ENCODE results near the gene DOCK1.

DOCK1 gene

DNA sequence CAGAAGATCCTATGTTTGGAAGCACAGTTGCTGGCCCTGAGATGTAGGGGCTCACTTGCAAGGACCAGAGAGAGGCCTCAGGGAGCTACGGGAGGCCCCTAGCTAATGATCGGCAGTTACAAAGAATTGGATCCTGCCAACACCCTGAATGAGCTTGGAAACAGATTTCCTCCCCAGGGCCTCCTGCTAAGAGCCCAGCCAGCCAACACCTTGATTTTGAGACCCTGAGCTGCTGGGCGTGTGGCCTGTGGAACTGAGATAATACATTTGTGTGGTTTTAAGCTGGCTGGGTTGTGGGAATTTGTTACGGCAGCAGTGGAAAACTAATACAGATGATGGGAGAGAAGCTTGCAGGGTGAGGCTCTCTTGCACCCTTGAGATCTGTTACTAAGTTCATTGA is 3.9 kb downstream of the DOCK1 start:
- H4K5ac ChIP-seq (ENCODE audit: low read length), result no peak overlapping the region
- WGBS (ENCODE audit: extremely low coverage, insufficient coverage, low lambda C conversion rate), result no CpG with 5 or more reads among the region's 4 CpGs
- no peak overlapping the region for H3K4ac ChIP-seq (ENCODE audit: low read depth, low read length)
- H2BK120ac ChIP-seq (ENCODE audit: low read depth, low read length), result no peak overlapping the region
- peaks cover 66% of the 10 kb centered on the region for H3K79me2 ChIP-seq (ENCODE audit: control insufficient read depth, insufficient read depth, low read length)
- H3K36me3 ChIP-seq (ENCODE audit: control insufficient read depth, insufficient read depth, low read length), result no peaks in the 10 kb centered on the region
- no peak overlapping the region for H3K18ac ChIP-seq (ENCODE audit: low read length)
- no peak overlapping the region for H3K4me2 ChIP-seq (ENCODE audit: low read length)
- H4K8ac ChIP-seq (ENCODE audit: low read depth, low read length), result no peak overlapping the region
- peaks cover 8% of the 10 kb centered on the region for H3K4me1 ChIP-seq (ENCODE audit: control insufficient read depth, low read depth, low read length)
- no peak overlapping the region for H2AK5ac ChIP-seq (ENCODE audit: low read length)
- no peak overlapping the region for H2BK5ac ChIP-seq (ENCODE audit: low read length)
- no peak overlapping the region for H3K4me3 ChIP-seq (ENCODE audit: low read length)
- peaks cover 44% of the 10 kb centered on the region for H3K79me1 ChIP-seq (ENCODE audit: low read length)
- no peak for DNase-seq
- H3K56ac ChIP-seq (ENCODE audit: low read length), result no peak overlapping the region
- no peak overlapping the region for H3K27ac ChIP-seq (ENCODE audit: low read depth, low read length)
- no peak overlapping the region for H3K23ac ChIP-seq (ENCODE audit: low read length)
- H3K27me3 ChIP-seq (ENCODE audit: insufficient read depth, low read length, poor library complexity), result no peaks in the 10 kb centered on the region
- no peak overlapping the region for H2BK15ac ChIP-seq (replicated peaks; ENCODE audit: low read depth)
- H3K9ac ChIP-seq (ENCODE audit: low read length), result no peak overlapping the region

DNA sequence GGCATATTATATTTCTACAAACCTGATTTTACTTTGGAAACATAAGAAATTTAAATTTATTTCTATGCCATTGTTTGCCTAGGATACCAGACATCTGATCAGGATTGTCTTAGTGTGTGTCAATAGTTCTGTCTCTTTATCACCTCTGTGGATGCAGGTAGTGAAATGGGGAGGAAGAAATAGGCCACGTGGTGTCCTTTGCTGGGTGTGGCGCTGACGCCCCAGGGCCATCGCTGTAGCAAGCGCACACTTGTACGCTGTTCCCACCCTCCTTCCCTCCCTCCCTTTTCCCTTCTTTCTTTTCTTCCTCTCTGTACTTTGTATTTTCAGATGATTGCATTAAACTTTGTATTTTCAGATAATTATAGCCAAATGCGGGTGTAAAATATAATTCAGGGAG is 5.0 kb downstream of the DOCK1 start:
- Histone ChIP-seq H3K27ac (ENCODE audit: low read depth, low read length) (no peak overlapping the region), H2BK5ac (ENCODE audit: low read length) (no peak overlapping the region), H3K4me3 (ENCODE audit: low read length) (no peak overlapping the region), H3K27me3 (ENCODE audit: insufficient read depth, low read length, poor library complexity) (no peaks in the 10 kb centered on the region), H3K36me3 (ENCODE audit: control insufficient read depth, insufficient read depth, low read length) (no peaks in the 10 kb centered on the region), H3K23ac (ENCODE audit: low read length) (no peak overlapping the region), H3K56ac (ENCODE audit: low read length) (no peak overlapping the region), H3K79me1 (ENCODE audit: low read length) (peaks cover 49% of the 10 kb centered on the region), H3K9ac (ENCODE audit: low read length) (no peak overlapping the region), H4K5ac (ENCODE audit: low read length) (no peak overlapping the region), H2BK15ac (replicated peaks; ENCODE audit: low read depth) (no peak overlapping the region), H3K18ac (ENCODE audit: low read length) (no peak overlapping the region), H3K4me1 (ENCODE audit: control insufficient read depth, low read depth, low read length) (peaks cover 7% of the 10 kb centered on the region), H3K4ac (ENCODE audit: low read depth, low read length) (no peak overlapping the region), H3K79me2 (ENCODE audit: control insufficient read depth, insufficient read depth, low read length) (peaks cover 76% of the 10 kb centered on the region), H3K4me2 (ENCODE audit: low read length) (no peak overlapping the region), H2BK120ac (ENCODE audit: low read depth, low read length) (no peak overlapping the region), H2AK5ac (ENCODE audit: low read length) (no peak overlapping the region), H4K8ac (ENCODE audit: low read depth, low read length) (no peak overlapping the region)
- WGBS (ENCODE audit: extremely low coverage, insufficient coverage, low lambda C conversion rate), result no CpG with 5 or more reads among the region's 7 CpGs
- DNase-seq, result no peak

DNA sequence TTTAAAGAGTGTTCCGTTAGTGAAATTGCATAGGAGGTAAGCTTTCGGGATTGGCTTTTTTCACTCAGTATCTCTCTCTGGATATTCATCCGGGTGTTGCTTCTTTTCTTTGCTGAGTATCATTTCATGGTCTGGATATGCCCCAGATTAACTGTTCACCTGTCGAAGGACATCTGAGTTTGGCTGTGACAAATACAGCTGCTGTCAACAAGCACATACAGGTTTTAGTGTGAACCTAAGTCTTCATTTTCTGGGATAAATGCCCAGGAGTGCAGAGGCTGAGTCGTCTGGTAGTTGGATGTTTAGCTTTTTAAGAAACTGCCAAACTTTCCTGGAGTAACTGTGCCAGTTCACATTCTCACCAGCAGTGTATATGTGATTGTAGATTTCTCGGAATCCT is 5.6 kb downstream of the DOCK1 start:
- H3K18ac ChIP-seq (ENCODE audit: low read length), result no peak overlapping the region
- no peak overlapping the region for H3K4me2 ChIP-seq (ENCODE audit: low read length)
- WGBS (ENCODE audit: extremely low coverage, insufficient coverage, low lambda C conversion rate), result no CpG with 5 or more reads among the region's 6 CpGs

DNA sequence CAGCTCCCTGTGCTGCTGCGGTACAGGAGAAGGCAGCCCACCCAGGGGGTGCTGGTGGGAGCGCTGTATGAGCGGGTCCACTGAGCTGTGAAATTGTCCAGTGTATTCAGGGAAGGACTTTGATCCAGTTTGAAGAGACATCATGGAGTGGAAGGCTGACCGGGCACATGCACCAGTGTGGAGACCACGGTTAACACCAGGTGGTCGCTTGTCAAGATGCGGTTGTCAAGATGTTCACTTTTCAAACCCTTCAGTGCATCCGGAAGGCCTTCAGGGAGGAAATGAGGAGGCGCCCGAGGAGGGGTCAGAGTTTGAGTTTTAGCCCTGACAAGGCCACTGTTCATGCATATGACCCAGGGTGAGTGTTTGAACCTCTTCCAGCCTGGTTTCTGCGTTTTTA is 6.1 kb downstream of the DOCK1 start:
- peaks cover 83% of the 10 kb centered on the region for H3K79me2 ChIP-seq (ENCODE audit: control insufficient read depth, insufficient read depth, low read length)
- H3K79me1 ChIP-seq (ENCODE audit: low read length), result peaks cover 52% of the 10 kb centered on the region
- no peak overlapping the region for H3K18ac ChIP-seq (ENCODE audit: low read length)
- H3K27me3 ChIP-seq (ENCODE audit: insufficient read depth, low read length, poor library complexity), result no peaks in the 10 kb centered on the region
- H3K23ac ChIP-seq (ENCODE audit: low read length), result no peak overlapping the region
- no peak overlapping the region for H2AK5ac ChIP-seq (ENCODE audit: low read length)
- H3K9ac ChIP-seq (ENCODE audit: low read length), result no peak overlapping the region
- no peak overlapping the region for H2BK5ac ChIP-seq (ENCODE audit: low read length)
- no peak for DNase-seq
- H3K56ac ChIP-seq (ENCODE audit: low read length), result no peak overlapping the region
- no peak overlapping the region for H2BK15ac ChIP-seq (replicated peaks; ENCODE audit: low read depth)
- WGBS (ENCODE audit: extremely low coverage, insufficient coverage, low lambda C conversion rate), result no CpG with 5 or more reads among the region's 11 CpGs
- no peak overlapping the region for H3K4me2 ChIP-seq (ENCODE audit: low read length)
- no peak overlapping the region for H2BK120ac ChIP-seq (ENCODE audit: low read depth, low read length)
- H4K8ac ChIP-seq (ENCODE audit: low read depth, low read length), result no peak overlapping the region
- H3K4me1 ChIP-seq (ENCODE audit: control insufficient read depth, low read depth, low read length), result peaks cover 7% of the 10 kb centered on the region
- no peak overlapping the region for H3K4me3 ChIP-seq (ENCODE audit: low read length)
- H4K5ac ChIP-seq (ENCODE audit: low read length), result no peak overlapping the region
- no peak overlapping the region for H3K27ac ChIP-seq (ENCODE audit: low read depth, low read length)
- no peaks in the 10 kb centered on the region for H3K36me3 ChIP-seq (ENCODE audit: control insufficient read depth, insufficient read depth, low read length)
- no peak overlapping the region for H3K4ac ChIP-seq (ENCODE audit: low read depth, low read length)

More for the DNA sequence above, 5.6 kb downstream of the DOCK1 start:
- Histone ChIP-seq H3K23ac (ENCODE audit: low read length) (no peak overlapping the region), H2AK5ac (ENCODE audit: low read length) (no peak overlapping the region), H4K8ac (ENCODE audit: low read depth, low read length) (no peak overlapping the region), H3K4ac (ENCODE audit: low read depth, low read length) (no peak overlapping the region), H2BK15ac (replicated peaks; ENCODE audit: low read depth) (no peak overlapping the region), H2BK120ac (ENCODE audit: low read depth, low read length) (no peak overlapping the region), H2BK5ac (ENCODE audit: low read length) (no peak overlapping the region), H3K36me3 (ENCODE audit: control insufficient read depth, insufficient read depth, low read length) (no peaks in the 10 kb centered on the region), H3K4me3 (ENCODE audit: low read length) (no peak overlapping the region), H3K79me1 (ENCODE audit: low read length) (peaks cover 49% of the 10 kb centered on the region), H3K27me3 (ENCODE audit: insufficient read depth, low read length, poor library complexity) (no peaks in the 10 kb centered on the region), H3K4me1 (ENCODE audit: control insufficient read depth, low read depth, low read length) (peaks cover 7% of the 10 kb centered on the region), H3K9ac (ENCODE audit: low read length) (no peak overlapping the region), H3K79me2 (ENCODE audit: control insufficient read depth, insufficient read depth, low read length) (peaks cover 80% of the 10 kb centered on the region), H3K27ac (ENCODE audit: low read depth, low read length) (no peak overlapping the region), H3K56ac (ENCODE audit: low read length) (no peak overlapping the region), H4K5ac (ENCODE audit: low read length) (no peak overlapping the region)
- no peak for DNase-seq

DNA sequence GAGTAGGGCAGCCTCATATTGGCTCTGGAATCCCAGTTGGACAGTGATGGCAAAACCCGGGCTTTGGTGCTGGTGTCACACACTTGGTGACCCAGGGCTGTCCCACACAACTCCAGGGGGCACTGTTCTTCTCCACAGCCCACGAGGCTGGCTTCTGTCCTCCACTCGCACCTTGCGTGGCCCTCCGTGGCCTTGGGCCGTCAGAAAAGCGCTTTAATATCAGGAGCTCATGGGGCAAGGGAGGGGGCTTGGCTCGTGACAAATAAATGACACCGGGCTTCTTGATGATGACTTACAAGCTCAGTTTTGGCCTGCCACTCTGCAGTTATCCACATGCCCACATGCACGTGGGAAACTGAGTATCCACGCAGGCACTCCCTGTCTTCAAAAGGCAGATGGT is 8.1 kb downstream of the DOCK1 start:
- H3K79me1 ChIP-seq (ENCODE audit: low read length), result peaks cover 52% of the 10 kb centered on the region
- peak overlapping the region; percentile 24 for H3K23ac ChIP-seq (ENCODE audit: low read length)
- no peak overlapping the region for H3K27ac ChIP-seq (ENCODE audit: low read depth, low read length)
- no peak overlapping the region for H3K4me2 ChIP-seq (ENCODE audit: low read length)
- no peaks in the 10 kb centered on the region for H3K36me3 ChIP-seq (ENCODE audit: control insufficient read depth, insufficient read depth, low read length)
- H3K9ac ChIP-seq (ENCODE audit: low read length), result no peak overlapping the region
- H3K4ac ChIP-seq (ENCODE audit: low read depth, low read length), result no peak overlapping the region
- H3K4me1 ChIP-seq (ENCODE audit: control insufficient read depth, low read depth, low read length), result peaks cover 4% of the 10 kb centered on the region
- no peak overlapping the region for H3K18ac ChIP-seq (ENCODE audit: low read length)
- H3K79me2 ChIP-seq (ENCODE audit: control insufficient read depth, insufficient read depth, low read length), result peaks cover 84% of the 10 kb centered on the region
- no peak overlapping the region for H4K5ac ChIP-seq (ENCODE audit: low read length)
- no CpG with 5 or more reads among the region's 11 CpGs for WGBS (ENCODE audit: extremely low coverage, insufficient coverage, low lambda C conversion rate)
- no peak overlapping the region for H3K56ac ChIP-seq (ENCODE audit: low read length)
- no peak for DNase-seq
- no peak overlapping the region for H3K4me3 ChIP-seq (ENCODE audit: low read length)
- H2BK120ac ChIP-seq (ENCODE audit: low read depth, low read length), result no peak overlapping the region
- no peak overlapping the region for H2BK15ac ChIP-seq (replicated peaks; ENCODE audit: low read depth)
- H2AK5ac ChIP-seq (ENCODE audit: low read length), result no peak overlapping the region
- H2BK5ac ChIP-seq (ENCODE audit: low read length), result no peak overlapping the region
- no peak overlapping the region for H4K8ac ChIP-seq (ENCODE audit: low read depth, low read length)
- no peaks in the 10 kb centered on the region for H3K27me3 ChIP-seq (ENCODE audit: insufficient read depth, low read length, poor library complexity)

DNA sequence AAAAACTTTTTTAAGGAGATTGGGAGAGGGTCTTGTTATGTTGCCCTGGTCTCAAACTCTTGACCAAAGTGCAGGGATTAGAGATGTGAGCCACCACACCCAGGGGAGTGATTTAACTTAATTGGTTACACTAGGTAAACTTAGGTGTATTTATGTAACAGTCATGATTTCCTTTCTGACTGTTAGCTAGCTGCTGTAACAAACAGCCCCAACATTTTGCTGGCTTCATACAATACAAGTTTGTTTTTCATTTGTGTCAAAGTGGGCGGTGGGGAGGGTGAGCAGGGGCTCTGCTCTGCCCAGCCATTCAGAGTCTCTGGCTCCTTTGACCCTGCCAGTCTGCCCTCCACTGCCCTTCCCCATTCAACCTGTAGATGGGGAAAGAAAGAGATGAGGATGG is 9.3 kb downstream of the DOCK1 start:
- H3K27ac ChIP-seq (ENCODE audit: low read depth, low read length), result no peak overlapping the region
- no peak overlapping the region for H4K5ac ChIP-seq (ENCODE audit: low read length)
- peaks cover 76% of the 10 kb centered on the region for H3K79me2 ChIP-seq (ENCODE audit: control insufficient read depth, insufficient read depth, low read length)
- no peaks in the 10 kb centered on the region for H3K4me1 ChIP-seq (ENCODE audit: control insufficient read depth, low read depth, low read length)
- H3K27me3 ChIP-seq (ENCODE audit: insufficient read depth, low read length, poor library complexity), result no peaks in the 10 kb centered on the region
- H2BK120ac ChIP-seq (ENCODE audit: low read depth, low read length), result no peak overlapping the region
- H3K18ac ChIP-seq (ENCODE audit: low read length), result no peak overlapping the region
- H2BK15ac ChIP-seq (replicated peaks; ENCODE audit: low read depth), result no peak overlapping the region
- H2AK5ac ChIP-seq (ENCODE audit: low read length), result no peak overlapping the region
- no peak overlapping the region for H3K4me2 ChIP-seq (ENCODE audit: low read length)
- no peak overlapping the region for H2BK5ac ChIP-seq (ENCODE audit: low read length)
- no peaks in the 10 kb centered on the region for H3K36me3 ChIP-seq (ENCODE audit: control insufficient read depth, insufficient read depth, low read length)
- whole genome bisulfite sequencing (ENCODE audit: extremely low coverage, insufficient coverage, low lambda C conversion rate), result no CpG with 5 or more reads among the region's 1 CpG
- H3K79me1 ChIP-seq (ENCODE audit: low read length), result peaks cover 49% of the 10 kb centered on the region
- no peak overlapping the region for H3K23ac ChIP-seq (ENCODE audit: low read length)
- H3K4me3 ChIP-seq (ENCODE audit: low read length), result no peak overlapping the region
- no peak overlapping the region for H3K56ac ChIP-seq (ENCODE audit: low read length)
- H3K9ac ChIP-seq (ENCODE audit: low read length), result no peak overlapping the region
- DNase-seq, result no peak
- H4K8ac ChIP-seq (ENCODE audit: low read depth, low read length), result no peak overlapping the region
- H3K4ac ChIP-seq (ENCODE audit: low read depth, low read length), result no peak overlapping the region

Measured in mesendoderm (in vitro differentiated cells).